Activated CD8-positive, alpha-beta memory T cell treated with anti-CD3 and anti-CD28 coated beads, Interleukin-2, amount 50 U/mL, for 48 hours (primary cell): Measurements from ENCODE around the gene PPP1R14B.

ENCODE experiments used
- DNase-seq: peaks from one replicate; pipeline ENCODE4 v3.0.0-alpha.2; 2020

Gene PPP1R14B

DNA sequence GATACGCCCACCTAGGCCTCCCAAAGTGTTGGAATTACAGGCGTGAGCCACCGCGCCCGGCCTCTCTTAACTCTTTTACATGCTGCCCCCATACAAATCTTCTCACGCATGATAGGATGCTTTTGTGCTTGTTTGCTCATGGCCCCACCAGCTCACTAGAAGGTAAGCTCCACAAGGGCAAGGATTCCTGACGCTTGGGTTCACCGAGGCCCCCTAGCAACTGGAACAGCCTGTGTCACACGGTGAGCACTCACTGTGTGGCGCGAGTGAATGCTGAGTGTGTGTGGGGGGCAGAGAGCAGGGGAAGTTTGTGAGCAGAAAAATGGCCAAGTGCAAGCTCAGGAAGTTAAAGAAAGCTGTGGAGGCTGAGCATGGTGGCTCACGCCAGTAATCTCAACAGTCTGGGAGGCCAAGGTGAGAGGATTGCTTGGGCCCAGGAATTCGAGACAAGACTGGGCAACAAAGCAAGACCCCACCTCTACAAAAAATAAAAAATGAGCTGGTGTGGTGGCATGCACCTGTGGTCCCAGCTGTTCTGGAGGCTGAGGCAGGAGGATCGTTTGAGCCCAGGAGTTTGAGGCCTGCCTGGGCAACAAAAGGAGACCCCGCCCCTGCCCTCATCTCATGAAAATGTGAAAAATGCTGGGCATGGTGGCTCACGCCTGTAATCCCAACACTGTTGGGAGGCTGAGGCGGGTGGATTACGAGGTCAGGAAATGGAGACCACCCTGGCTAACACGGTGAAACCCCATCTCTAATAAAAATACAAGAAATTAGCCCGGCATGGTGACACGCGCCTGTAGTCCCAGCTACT lies 35.4 kb upstream of the PPP1R14B start:
- DNase-seq = no peak

DNA sequence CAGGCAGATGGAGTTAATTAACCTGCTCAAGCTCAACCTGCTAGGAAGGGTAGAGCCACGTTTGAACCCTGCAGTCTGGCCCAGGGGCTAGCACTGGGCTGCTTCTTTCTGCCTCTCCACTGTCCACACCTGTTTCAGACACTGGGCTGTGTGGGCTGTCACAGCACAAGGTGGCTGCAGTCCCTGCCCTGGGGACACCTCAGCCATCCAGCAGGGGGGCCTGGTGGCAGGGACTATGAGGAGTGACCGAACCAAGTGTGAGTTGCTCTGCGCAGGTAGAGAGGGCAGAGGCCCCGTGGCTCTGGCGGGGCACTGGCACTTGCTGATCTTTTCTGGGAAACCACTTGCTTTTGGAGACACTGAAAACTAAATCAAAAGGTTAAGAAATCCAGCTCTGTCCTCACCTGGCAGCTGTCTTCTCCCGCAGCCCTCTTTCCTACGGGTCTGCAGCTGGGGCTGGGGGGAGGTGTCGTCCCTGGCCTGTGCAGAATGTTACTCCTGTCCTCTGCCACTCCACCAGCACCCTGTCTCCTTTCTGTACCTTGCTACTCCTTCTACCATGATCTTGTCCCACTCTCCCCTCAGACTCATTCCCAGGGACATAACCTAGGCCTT lies 31.9 kb upstream of the PPP1R14B start:
- no peak for DNase-seq

DNA sequence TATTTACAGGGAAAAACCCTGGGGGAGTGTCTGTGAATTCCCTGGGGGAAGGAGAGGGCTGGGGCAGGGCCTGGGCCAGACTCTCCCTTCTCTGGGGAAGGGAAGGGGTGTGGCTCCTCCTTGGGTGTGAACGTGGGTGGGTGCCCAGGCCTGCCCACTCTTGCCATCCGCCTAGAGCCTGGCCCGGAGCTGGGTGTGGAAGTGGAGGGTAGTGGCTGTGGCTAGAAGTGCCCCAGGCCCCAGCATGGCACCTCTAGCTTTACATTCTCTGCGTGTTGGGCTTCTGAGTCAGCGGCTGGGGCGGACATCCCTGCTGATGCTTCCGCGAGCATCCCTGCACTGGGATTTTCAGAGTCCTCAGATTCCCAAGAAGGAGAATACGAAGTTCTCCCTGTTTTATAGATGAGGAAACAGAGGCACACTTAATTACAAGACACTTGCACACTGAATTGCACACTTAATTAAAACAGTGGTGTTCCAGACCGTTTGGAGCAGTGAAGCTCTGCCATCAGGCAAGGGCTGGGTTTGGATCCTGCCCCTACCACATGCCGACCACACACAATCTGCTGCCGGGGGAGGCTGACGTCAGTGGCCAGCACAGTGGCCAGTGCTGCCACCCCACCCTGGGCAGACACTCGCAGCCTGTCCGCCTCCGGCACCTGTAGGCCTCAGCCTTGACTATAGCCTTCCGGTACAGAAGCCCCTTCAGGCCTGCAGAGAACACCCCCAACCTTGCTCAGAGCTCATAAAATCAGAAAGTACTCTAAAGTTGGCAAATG lies 30.1 kb upstream of the PPP1R14B start:
- DNase-seq = no peak

DNA sequence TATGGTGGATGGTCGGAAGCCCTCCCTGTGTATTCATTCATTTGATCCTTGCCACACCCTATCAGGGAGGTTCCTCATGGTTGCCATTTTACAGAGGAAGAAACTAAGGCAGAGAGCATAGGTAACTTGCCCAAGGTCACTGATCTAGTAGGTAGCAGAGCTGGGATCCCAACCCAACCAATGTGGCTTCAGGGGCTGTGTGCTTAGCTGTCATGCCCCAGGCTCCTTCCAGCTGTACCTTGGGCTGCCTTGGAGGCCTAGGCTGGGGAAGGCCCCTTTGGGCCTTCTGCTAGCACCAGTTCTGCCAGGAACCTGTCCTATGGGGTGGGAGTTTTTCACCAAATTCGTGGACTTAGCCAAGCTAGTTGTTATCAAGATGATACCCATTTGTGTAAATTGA lies 29.1 kb upstream of the PPP1R14B start:
- DNase-seq = no peak

DNA sequence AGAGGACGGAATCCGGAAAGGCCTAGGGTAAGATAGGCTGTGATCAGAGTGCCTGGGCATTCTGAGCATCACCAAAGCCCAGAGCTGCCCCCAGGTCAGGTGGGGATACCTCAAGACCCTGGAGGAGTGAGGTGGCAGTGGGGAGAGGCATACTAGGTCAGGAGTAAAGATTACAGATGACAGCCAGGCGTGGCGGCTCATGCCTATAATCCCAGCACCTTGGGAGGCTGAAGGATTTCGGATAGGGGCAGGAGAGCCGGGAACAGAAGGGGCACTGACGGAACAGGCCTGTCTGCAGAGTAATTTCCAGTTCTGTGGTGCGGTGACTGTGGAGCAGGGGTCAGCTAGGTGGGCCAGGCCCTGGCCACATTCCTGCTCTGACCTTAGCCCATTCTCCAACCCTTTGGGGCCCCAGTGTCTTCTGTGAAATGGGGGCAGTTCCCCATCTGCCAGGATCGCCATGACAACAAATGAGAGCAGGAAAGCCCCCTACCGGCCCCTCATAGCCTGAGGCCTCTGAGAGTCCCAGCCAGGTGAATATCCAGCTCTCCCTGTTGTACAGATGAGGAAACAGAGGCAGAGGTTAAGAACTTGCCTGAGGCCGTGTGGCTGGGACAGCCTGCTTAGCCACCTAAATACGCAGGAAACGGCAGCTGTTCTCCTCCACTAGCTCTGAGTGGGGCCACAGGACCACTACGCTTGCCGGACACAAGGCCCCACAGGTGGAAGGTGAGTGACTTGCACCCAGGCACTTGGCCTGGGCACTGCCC lies 28.5 kb upstream of the PPP1R14B start:
- DNase-seq = no peak

DNA sequence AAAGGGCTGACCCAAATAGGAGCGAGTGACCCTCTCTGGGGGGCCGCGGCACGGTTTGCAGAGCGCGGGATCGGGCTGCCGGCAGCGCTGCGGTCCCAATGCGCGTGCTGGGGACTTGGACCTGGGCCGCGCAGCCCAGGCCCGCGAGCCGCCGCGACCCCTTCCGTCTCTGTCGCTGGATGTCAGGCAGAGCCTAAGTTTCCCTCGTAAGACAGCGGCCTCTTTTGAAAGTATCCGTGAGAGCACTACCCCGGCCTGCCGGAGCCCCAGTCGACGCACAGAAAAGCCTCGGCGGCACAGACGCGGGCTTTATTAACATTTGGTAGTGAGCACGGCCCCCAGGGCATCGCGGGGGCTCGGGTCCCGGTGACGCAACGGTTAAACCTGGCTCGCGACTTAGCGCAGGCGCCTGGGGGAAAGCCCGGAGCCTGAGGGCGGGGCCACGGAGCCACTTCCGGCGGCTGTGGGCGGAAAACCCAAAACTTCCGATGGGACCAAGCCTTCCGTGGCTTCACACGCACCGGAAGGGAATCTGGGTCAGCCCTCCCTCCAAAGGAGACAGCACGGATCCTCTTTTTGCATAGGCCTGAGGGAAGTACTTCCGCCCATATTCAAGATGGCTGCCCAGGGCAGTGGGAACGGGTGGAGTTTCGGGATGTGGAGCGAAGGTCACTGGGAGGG lies 22.9 kb upstream of the PPP1R14B start:
- peak; percentile 98 for DNase-seq

DNA sequence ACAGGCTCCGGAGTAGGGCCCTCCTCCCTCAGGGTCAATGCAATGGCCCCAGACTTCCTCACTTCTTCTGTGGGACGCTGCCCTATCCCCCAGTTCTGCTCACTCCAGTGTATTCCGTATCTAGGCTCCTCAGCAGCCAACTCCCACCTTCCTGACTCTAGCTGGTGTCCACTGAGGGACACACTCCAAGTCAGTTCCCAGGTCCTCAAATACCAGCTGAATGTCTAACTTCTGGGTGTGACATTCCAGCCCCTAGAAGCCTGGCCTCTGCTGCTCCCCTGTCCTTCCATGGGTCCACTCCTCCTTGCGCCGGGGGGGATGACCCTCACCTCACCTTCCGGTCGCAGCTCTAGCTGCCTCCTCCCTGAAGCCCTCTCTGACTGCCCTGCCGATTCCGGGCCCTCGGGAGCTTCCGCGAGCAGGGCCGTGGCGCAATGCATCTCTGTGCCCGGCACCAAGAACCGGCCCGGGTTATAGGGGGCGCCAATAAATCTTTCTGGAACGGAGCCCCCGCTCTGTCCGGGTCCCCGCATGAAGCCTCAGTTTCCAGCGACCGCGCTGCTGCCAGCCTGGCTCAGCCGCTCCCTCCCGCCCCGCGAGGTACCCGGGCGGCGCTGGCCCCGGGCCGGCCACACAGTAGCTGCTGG lies 22.3 kb upstream of the PPP1R14B start:
- peak; percentile 84 for DNase-seq

DNA sequence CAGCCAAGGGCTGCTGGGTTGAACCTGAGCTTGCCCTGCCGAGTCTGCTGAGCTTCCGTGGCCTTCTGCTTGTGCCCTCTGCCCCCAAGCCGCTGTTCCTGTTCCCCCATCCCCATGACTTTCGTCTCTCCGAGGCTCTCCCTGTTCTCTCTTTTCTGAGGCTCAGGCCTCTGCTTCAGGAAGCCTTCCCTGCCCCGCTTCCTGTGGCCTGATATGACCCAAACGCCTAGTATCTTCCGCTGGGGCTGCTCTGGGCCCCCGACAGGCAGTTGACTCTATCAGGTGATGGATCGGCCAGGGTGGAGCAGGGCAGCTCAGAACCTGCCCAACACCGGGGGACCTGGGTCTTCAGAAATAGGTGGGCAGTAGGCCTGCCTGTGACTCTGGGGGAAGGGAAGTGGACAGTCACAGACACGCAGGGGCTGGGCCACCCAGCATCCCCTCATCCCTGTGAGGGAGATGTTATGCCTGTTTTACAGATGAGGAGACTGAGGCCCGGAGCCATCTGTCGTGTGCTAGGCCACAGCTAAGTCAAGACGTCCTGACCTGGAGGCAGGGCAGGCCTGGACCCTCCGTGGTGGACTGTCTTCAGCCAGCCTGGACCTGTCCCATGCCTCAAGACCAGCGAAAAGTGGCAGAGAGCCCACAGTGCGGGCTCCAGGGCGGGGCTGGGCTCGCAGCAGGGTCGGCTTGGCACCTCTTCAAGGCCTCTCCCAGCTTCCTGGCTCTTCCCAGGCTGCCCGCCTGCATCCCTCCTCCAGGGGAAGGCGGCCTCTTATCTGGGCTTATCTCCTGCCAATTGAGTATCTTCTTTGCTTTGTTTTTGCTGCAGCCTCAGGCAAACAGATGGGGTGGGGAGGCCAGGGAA lies 21.5 kb upstream of the PPP1R14B start:
- no peak for DNase-seq

DNA sequence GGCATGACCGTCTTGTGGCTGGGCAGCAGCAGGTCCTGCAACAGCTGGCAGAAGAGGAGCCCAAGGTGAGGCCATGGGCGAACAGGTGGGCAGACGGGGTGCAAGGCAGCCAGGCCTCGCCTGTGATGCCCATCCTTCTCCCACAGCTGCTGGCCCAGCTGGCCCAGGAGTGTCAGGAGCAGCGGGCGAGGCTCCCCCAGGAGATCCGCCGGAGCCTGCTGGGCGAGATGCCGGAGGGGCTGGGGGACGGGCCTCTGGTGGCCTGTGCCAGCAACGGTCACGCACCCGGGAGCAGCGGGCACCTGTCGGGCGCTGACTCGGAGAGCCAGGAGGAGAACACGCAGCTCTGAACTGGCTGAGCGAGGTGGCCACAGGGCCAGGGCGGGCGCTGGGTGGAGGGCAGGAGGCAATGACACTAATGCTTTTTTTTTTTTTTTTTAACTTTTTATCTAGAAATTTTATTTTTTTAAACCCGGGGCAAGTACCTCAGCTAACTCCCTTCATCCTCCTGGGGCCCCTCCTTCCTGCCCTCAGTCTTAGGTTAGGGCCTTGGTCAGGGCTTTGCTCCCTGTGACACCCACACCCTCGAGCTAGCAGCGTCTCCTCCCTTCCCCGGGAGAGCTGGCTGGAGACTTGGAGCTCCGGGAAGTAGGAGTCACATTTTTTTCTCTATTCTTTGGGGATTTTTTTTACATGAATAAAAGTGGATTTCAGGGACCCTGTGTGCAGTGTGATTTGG lies 20.6 kb upstream of the PPP1R14B start:
- DNase-seq = no peak

DNA sequence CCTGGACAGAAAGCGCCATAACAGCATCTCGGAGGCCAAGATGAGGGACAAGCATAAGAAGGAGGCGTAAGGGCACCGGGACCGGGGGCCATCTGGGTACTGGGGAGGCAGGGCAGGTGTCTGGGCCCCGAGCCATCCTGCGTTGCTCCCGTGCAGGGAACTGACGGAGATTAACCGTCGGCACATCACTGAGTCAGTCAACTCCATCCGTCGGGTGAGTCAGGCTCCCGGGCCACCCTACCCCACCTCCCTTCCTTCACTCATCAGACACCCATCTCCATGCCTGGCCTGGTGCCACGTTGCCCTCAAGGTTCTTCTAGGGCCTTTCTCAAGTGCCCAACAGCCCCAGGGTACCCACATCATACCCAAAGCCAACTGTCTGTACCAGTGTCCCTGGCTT lies 19.6 kb upstream of the PPP1R14B start:
- no peak for DNase-seq

DNA sequence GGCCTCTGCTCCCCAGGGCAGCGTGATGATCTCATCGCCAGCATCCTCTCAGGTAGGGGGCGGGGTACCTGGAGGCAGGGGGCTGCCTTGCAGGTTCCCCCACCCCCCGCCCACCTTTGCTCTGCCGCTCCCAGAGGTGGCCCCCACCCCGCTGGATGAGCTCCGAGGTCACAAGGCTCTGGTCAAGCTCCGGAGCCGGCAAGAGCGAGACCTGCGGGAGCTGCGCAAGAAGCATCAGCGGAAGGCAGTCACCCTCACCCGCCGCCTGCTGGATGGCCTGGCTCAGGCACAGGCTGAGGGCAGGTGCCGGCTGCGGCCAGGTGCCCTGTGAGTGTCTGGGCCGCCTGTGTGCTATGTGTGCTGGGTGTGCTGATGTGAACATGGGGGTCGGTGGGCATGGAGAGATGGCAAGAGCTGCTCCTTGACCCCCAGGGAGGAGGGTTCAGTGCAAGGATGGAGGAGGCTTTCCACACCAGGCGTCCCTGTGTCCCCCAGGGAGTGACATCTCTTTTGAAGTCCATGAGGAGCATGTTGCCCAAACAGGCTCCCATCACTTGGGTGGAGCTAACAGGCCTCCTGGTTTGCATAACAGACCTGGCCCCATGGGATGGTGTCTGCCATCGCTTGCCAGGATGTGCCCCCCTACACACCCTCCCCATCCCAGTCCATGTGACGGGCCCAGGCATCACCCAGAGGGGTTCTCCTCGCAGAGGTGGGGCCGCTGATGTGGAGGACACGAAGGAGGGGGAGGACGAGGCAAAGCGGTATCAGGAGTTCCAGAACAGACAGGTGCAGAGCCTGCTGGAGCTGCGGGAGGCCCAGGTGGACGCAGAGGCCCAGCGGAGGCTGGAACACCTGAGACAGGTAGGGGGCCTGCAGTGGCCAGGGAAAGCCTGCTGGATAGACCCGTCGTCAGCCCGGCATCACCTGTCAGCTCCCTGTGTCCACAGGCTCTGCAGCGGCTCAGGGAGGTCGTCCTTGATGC lies 18.7 kb upstream of the PPP1R14B start:
- no peak for DNase-seq

DNA sequence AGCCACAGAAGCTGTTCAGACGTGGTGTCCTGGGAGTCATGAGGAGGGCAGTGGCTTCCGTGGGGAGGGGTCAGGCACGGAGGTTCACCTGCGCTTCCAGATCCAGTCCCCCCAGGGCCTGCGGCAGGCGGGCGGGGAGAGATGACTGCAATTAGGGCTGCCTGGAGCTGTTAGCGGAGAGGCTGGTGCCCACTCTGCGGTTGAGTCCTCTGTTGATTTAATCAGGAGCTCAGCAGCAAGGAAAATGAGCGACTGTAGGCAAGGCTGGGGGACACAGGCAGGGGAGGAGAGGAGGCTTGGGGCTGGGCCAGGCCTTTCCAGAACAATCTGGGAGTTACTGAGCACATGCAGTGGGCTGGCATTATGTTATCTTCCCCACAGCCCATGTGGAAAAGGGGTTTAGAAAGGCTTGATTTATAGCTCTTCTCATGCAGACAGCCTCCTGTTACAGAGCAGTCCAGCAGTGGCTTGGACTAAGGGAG lies 17.7 kb upstream of the PPP1R14B start:
- no peak for DNase-seq

DNA sequence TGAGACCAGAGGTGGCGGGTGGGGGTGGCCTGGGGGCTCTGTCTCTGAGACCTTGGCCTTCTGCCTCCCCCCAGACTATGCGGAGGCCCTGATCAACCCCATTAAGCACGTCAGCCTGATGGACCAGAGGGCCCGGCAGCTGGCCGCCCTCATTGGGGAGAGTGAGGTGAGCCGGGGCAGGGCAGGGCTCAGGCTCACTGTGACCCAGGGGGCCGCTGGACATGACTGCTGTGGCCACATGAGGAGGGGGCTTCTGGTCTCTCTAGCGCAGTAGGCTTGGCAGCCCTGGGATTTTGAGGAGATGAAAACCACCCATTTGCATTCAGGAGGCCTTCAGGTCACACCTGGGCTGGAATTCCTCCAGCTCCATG lies 17.2 kb upstream of the PPP1R14B start:
- DNase-seq = no peak

DNA sequence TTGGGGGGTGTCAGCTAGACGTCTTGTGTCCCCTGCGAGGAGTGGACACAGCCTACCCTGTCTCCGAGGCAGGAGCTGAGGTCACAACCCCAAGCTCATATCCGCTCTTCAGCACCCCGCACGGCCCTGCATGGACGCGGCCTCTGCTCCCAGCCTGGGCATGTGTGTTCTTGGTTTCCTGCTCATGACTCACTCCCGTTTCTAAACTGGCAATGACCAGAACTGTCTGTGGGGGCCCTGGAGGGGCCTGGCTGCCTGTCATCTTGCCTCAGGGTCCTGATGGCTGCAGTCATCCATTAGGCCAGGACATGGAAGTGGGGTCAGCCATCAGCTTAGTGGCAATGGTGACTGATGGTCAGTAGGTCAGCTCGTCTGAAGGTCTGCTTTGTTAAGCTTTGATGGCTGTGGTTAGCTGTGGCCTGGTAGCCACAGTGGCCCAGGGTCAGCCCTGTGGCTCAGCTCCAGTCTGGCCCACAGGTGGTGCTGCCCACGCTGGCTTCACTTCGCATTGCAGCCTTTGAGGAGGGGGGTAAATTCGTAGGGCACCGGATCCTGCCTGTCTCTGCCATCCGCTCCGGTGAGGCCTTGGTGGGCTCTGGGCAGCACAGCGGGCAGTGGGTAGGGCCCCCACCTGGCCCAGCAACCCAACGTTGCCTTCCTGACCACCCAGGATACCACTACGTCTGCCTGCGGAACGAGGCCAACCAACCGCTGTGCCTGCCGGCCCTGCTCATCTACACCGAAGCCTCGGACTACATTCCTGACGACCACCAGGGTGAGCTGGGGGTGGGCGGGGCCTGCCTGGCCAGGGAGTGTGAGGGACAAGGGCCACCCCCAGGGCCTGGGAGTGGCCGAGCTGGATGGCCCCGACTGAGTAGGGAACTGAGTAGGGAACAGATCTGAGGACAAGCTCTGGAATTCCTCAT lies 16.5 kb upstream of the PPP1R14B start:
- DNase-seq = no peak

DNA sequence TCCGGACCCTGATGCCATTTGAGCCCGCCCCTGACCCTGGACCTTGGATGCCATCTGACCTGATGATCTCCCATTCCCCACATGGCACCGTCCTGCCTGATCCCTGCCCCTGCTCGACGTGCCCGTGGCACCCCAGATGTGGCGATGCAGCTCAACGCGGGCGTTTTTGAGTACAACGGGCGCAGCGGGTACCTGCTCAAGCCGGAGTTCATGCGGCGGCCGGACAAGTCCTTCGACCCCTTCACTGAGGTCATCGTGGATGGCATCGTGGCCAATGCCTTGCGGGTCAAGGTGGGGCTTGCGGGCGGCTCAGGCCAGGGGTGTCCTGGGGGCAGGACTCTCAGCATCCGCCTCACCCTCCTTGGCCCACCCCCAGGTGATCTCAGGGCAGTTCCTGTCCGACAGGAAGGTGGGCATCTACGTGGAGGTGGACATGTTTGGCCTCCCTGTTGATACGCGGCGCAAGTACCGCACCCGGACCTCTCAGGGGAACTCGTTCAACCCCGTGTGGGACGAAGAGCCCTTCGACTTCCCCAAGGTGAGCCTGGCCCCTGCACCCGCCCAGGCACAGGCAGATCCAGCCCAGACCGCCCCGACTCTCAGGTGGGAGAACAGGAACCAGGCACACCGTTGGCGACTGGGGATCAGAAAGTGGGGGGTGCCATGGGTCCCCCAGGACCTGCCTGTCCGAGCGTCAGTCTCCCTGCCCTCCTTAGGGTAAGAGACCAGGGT lies 15.7 kb upstream of the PPP1R14B start:
- DNase-seq = no peak

DNA sequence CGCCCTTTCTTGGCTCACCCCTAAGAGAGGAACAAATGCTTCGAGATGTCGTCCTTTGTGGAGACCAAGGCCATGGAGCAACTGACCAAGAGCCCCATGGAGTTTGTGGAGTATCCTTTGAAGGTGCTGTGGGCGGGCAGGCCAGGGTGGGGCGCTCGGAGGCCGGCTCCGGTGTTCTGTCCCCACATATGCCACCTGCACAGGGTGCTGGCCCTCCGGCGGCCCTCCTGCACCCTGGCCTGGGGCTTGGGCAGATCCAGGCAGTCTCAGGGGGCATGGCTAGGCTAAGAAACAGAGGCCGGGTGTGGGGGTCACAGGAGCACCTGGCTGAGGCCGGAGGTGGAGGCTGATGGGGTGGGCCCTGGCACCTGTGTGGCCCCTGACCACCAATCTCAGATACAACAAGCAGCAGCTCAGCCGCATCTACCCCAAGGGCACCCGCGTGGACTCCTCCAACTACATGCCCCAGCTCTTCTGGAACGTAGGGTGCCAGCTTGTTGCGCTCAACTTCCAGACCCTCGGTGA lies 14.9 kb upstream of the PPP1R14B start:
- no peak for DNase-seq
